Activated B cell treated with CpG ODN at 0.5 μM for 24 hours (primary cell): ENCODE measurements around the gene HLA-DOB. TPM values are rescaled to one million over a fixed set of nuclear protein-coding genes. Genes with fewer than 3 reads are reported as not detected.
A peak's percentile ranks its signal among the peaks of the same experiment; 100 is the strongest.

Experiments
- ATAC-seq: fragments of 200-7000 bp; cut with Tn5 transposase; one replicate; pipeline ENCODE4 v1.10.0; 2021; ENCODE audit warnings: low read depth, mild to moderate bottlenecking, moderate library complexity
- CTCF ChIA-PET: fragments of 350-600 bp; sonication (Branson Sonifier 250); formaldehyde crosslinking; loops from one replicate; lab custom pipeline; 2021; ENCODE audit warnings: antibody characterized with exemption; lab: Charles Lee
- POLR2A ChIA-PET: fragments of 350-600 bp; sonication (Branson Sonifier 250); formaldehyde crosslinking; loops from one replicate; lab custom pipeline; 2021; ENCODE audit warnings: antibody characterized with exemption; lab: Charles Lee
- DNase-seq: peaks from one replicate; pipeline ENCODE4 v3.0.0; 2022
- H3K27ac Mint-ChIP-seq: one replicate; pipeline ENCODE4 v1.8.0; 2020; ENCODE audit warnings: mixed read lengths
- H3K27me3 Mint-ChIP-seq: one replicate; pipeline ENCODE4 v1.8.0; 2021; ENCODE audit warnings: mixed read lengths
- H3K36me3 Mint-ChIP-seq: one replicate; pipeline ENCODE4 v1.8.0; 2021; ENCODE audit warnings: low read depth, mixed read lengths
- H3K4me1 Mint-ChIP-seq: one replicate; pipeline ENCODE4 v1.8.0; 2021; ENCODE audit warnings: mixed read lengths
- H3K4me3 Mint-ChIP-seq: one replicate; pipeline ENCODE4 v1.8.0; 2020; ENCODE audit warnings: mild to moderate bottlenecking, mixed read lengths
- H3K9me3 Mint-ChIP-seq: one replicate; pipeline ENCODE4 v1.8.0; 2020; ENCODE audit warnings: mixed read lengths
- CTCF ChIP-seq: fragments of 200-600 bp; IDR thresholded peaks from one replicate; pipeline ENCODE4 v1.8.0; 2022; ENCODE audit warnings: antibody characterized with exemption, mild to moderate bottlenecking
- intact Hi-C: fragments of 100-400 bp; cut with micrococcal nuclease; formaldehyde crosslinking; loops from one replicate; pipeline ENCODE4 v1.15.1; 2024
- total RNA-seq: library from RNA; stranded (reverse); gene quantifications from 2 replicates; pipeline ENCODE4 v1.2.3, GENCODE V29; 2022

HLA-DOB gene
- total RNA-seq, 1 donor from 2014 or later = 101 TPM

- no peak for ATAC-seq
- no peaks in the 10 kb centered on the region for H3K9me3 Mint-ChIP-seq
- no peak for TF ChIP-seq CTCF
- DNase-seq = no peak
- POLR2A ChIA-PET = interaction anchor here (0.5 to 11.9 kb wide), 61 partner anchors 13 to 1049 kb away, joined by 3 to 904 read pairs (median 5); partner anchors contain the start of genes AGPAT1, ATF6B, B3GALT4 and BRD2
- H3K4me3 Mint-ChIP-seq = peak overlapping the region; percentile 99
- no peaks in the 10 kb centered on the region for H3K27me3 Mint-ChIP-seq
- H3K27ac Mint-ChIP-seq = peak overlapping the region; percentile 100
- intact Hi-C loops = loop anchor here (1.0 to 5.0 kb wide), 4 partner anchors 8 to 572 kb away; partner anchors contain the start of genes CUTA, HLA-DMB and TAP1
- CTCF ChIA-PET = interaction anchor here (0.9 to 9.7 kb wide), 7 partner anchors 10 to 140 kb away, joined by 3 to 218 read pairs (median 5); partner anchors contain the start of genes HLA-DMA, PSMB9 and TAP1
- peaks cover 97% of the 10 kb centered on the region for H3K36me3 Mint-ChIP-seq
- H3K4me1 Mint-ChIP-seq = peaks cover 89% of the 10 kb centered on the region
Observed at GRCh38 chr6:32844839-32845383, 28.1 kb upstream of the HLA-DOB start.

- ATAC-seq = peak; percentile 78
- no peak for TF ChIP-seq CTCF
- ChIA-PET POLR2A (interaction anchor here (0.6 to 11.9 kb wide), 55 partner anchors 13 to 1048 kb away, joined by 3 to 904 read pairs (median 5); partner anchors contain the start of genes AGPAT1, ATF6B, B3GALT4 and BRD2), CTCF (interaction anchor here (0.9 to 9.7 kb wide), 4 partner anchors 10 to 141 kb away, joined by 3 to 218 read pairs (median 18); partner anchors contain the start of genes PSMB9 and TAP1)
- Mint-ChIP-seq H3K27ac (peak within 1 kb of the TSS; percentile 100), H3K27me3 (no peaks in the 10 kb centered on the region), H3K36me3 (peaks cover 92% of the 10 kb centered on the region), H3K9me3 (no peaks in the 10 kb centered on the region), H3K4me3 (peak within 1 kb of the TSS; percentile 99), H3K4me1 (peaks cover 92% of the 10 kb centered on the region)
- intact Hi-C loops = loop anchor here (1.0 to 5.0 kb wide), 4 partner anchors 9 to 573 kb away; partner anchors contain the start of genes CUTA, HLA-DMB and TAP1
- DNase-seq = peak; percentile 96
Observed at GRCh38 chr6:32843979-32844838, 27.4 kb upstream of the HLA-DOB start, which contains the start of gene PSMB8. TSS of gene PSMB8 (minus strand) at chr6:32844047. CDS start at chr6:32843996, 51 bp downstream.

GRCh38 chr6:32843331-32843978 lies 26.7 kb upstream of the HLA-DOB start:
- Mint-ChIP-seq H3K4me1 (peaks cover 91% of the 10 kb centered on the region), H3K4me3 (peak overlapping the region; percentile 99), H3K36me3 (peaks cover 87% of the 10 kb centered on the region), H3K27me3 (no peaks in the 10 kb centered on the region), H3K27ac (peak overlapping the region; percentile 100), H3K9me3 (no peaks in the 10 kb centered on the region)
- ATAC-seq (no peak), DNase-seq (no peak)
- ChIA-PET POLR2A (interaction anchor here (0.6 to 11.9 kb wide), 19 partner anchors 8 to 653 kb away, joined by 3 to 904 read pairs (median 7); partner anchors contain the start of genes BRD2, HLA-DMA, HLA-DOB and HLA-DQB1), CTCF (interaction anchor here (1.1 to 9.7 kb wide), 4 partner anchors 11 to 142 kb away, joined by 5 to 218 read pairs (median 114); partner anchors contain the start of genes PSMB9 and TAP1)
- intact Hi-C loops = loop anchor here (5.0 kb wide), 1 partner anchor 574 kb away; the partner anchor contains the start of gene CUTA
- no peak for TF ChIP-seq CTCF

GRCh38 chr6:32842690-32843089 lies 25.9 kb upstream of the HLA-DOB start:
- Mint-ChIP-seq H3K4me3 (peak overlapping the region; percentile 99), H3K36me3 (peaks cover 81% of the 10 kb centered on the region), H3K4me1 (peaks cover 85% of the 10 kb centered on the region), H3K9me3 (no peaks in the 10 kb centered on the region), H3K27me3 (no peaks in the 10 kb centered on the region), H3K27ac (peak overlapping the region; percentile 100)
- intact Hi-C loops = loop anchor here (5.0 kb wide), 1 partner anchor 575 kb away; the partner anchor contains the start of gene CUTA
- CTCF ChIA-PET = interaction anchor here (1.1 to 9.7 kb wide), 4 partner anchors 12 to 142 kb away, joined by 5 to 218 read pairs (median 110); partner anchors contain the start of genes PSMB9 and TAP1
- TF ChIP-seq CTCF = no peak
- DNase-seq (no peak), ATAC-seq (no peak)
- POLR2A ChIA-PET = interaction anchor here (0.9 to 11.9 kb wide), 7 partner anchors 8 to 128 kb away, joined by 3 to 904 read pairs (median 25); partner anchors contain the start of genes BRD2, HLA-DMA, PSMB9 and TAP1
